Rectal smooth muscle tissue (tissue), 1 donor: Measurements from ENCODE around the gene PLCB1.

Experiments used
- H3K27ac ChIP-seq: one replicate; pipeline ENCODE4 v1.7.0; 2013; ENCODE audit warnings: low read depth, low read length, inconsistent platforms
- H3K27me3 ChIP-seq: one replicate; pipeline ENCODE4 v1.7.0; 2013; ENCODE audit warnings: low read length; ENCODE audit not compliant: control insufficient read depth, insufficient read depth
- H3K36me3 ChIP-seq: one replicate; pipeline ENCODE4 v1.7.0; 2013; ENCODE audit warnings: low read length; ENCODE audit not compliant: control insufficient read depth, insufficient read depth
- H3K4me1 ChIP-seq: one replicate; pipeline ENCODE4 v1.7.0; 2013; ENCODE audit warnings: low read length; ENCODE audit not compliant: control insufficient read depth, insufficient read depth
- H3K4me3 ChIP-seq: one replicate; pipeline ENCODE4 v1.7.0; 2013; ENCODE audit warnings: low read length
- H3K9ac ChIP-seq: one replicate; pipeline ENCODE4 v1.7.0; 2013; ENCODE audit warnings: low read length

The PLCB1 gene

GRCh38 chr20:8310618-8311017, 178.6 kb downstream of the PLCB1 start:
- Histone ChIP-seq H3K27me3 (no peaks in the 10 kb centered on the region), H3K36me3 (no peaks in the 10 kb centered on the region), H3K27ac (no peak overlapping the region)

GRCh38 chr20:8313073-8313472, 181.0 kb downstream of the PLCB1 start:
- Histone ChIP-seq H3K27ac (no peak overlapping the region), H3K36me3 (no peaks in the 10 kb centered on the region), H3K27me3 (no peaks in the 10 kb centered on the region), H3K4me1 (peaks cover 2% of the 10 kb centered on the region), H3K9ac (no peak overlapping the region), H3K4me3 (no peak overlapping the region)

More at GRCh38 chr20:8310618-8311017, 178.6 kb downstream of the PLCB1 start:
- H3K4me1 ChIP-seq: peaks cover 2% of the 10 kb centered on the region
- H3K4me3 ChIP-seq: no peak overlapping the region
- no peak overlapping the region for H3K9ac ChIP-seq

- H3K36me3 ChIP-seq: no peaks in the 10 kb centered on the region
- H3K27me3 ChIP-seq: no peaks in the 10 kb centered on the region
- H3K4me1 ChIP-seq: no peaks in the 10 kb centered on the region
- no peak overlapping the region for H3K27ac ChIP-seq
- no peak overlapping the region for H3K9ac ChIP-seq
- H3K4me3 ChIP-seq: no peak overlapping the region
These were observed 183.8 kb downstream of the PLCB1 start for GRCh38 chr20:8315639-8316573.

GRCh38 chr20:8317448-8317847, 185.4 kb downstream of the PLCB1 start:
- Histone ChIP-seq H3K4me1 (no peaks in the 10 kb centered on the region), H3K27me3 (no peaks in the 10 kb centered on the region), H3K9ac (no peak overlapping the region), H3K4me3 (no peak overlapping the region), H3K36me3 (no peaks in the 10 kb centered on the region), H3K27ac (no peak overlapping the region)

- H3K4me3 ChIP-seq: no peak overlapping the region
- H3K9ac ChIP-seq: no peak overlapping the region
- H3K27ac ChIP-seq: no peak overlapping the region
- no peaks in the 10 kb centered on the region for H3K27me3 ChIP-seq
- no peaks in the 10 kb centered on the region for H3K36me3 ChIP-seq
- no peaks in the 10 kb centered on the region for H3K4me1 ChIP-seq
These were observed 187.0 kb downstream of the PLCB1 start for GRCh38 chr20:8318965-8319625.

GRCh38 chr20:8320306-8320705, 188.2 kb downstream of the PLCB1 start:
- H3K9ac ChIP-seq: no peak overlapping the region
- no peaks in the 10 kb centered on the region for H3K36me3 ChIP-seq
- no peak overlapping the region for H3K27ac ChIP-seq
- no peaks in the 10 kb centered on the region for H3K27me3 ChIP-seq
- H3K4me1 ChIP-seq: no peaks in the 10 kb centered on the region
- H3K4me3 ChIP-seq: no peak overlapping the region

GRCh38 chr20:8321001-8321400, 188.9 kb downstream of the PLCB1 start:
- no peak overlapping the region for H3K27ac ChIP-seq
- no peaks in the 10 kb centered on the region for H3K36me3 ChIP-seq
- no peaks in the 10 kb centered on the region for H3K27me3 ChIP-seq
- no peaks in the 10 kb centered on the region for H3K4me1 ChIP-seq
- no peak overlapping the region for H3K9ac ChIP-seq
- no peak overlapping the region for H3K4me3 ChIP-seq

GRCh38 chr20:8322662-8323217, 190.7 kb downstream of the PLCB1 start:
- Histone ChIP-seq H3K27me3 (no peaks in the 10 kb centered on the region), H3K4me3 (no peak overlapping the region), H3K36me3 (no peaks in the 10 kb centered on the region), H3K27ac (no peak overlapping the region), H3K4me1 (no peaks in the 10 kb centered on the region), H3K9ac (no peak overlapping the region)

GRCh38 chr20:8326191-8326590, 194.1 kb downstream of the PLCB1 start:
- Histone ChIP-seq H3K36me3 (no peaks in the 10 kb centered on the region), H3K27ac (no peak overlapping the region), H3K27me3 (no peaks in the 10 kb centered on the region)

GRCh38 chr20:8326899-8327298, 194.8 kb downstream of the PLCB1 start:
- Histone ChIP-seq H3K9ac (no peak overlapping the region), H3K4me1 (no peaks in the 10 kb centered on the region), H3K4me3 (no peak overlapping the region), H3K36me3 (no peaks in the 10 kb centered on the region), H3K27me3 (no peaks in the 10 kb centered on the region), H3K27ac (no peak overlapping the region)

More at GRCh38 chr20:8326191-8326590, 194.1 kb downstream of the PLCB1 start:
- Histone ChIP-seq H3K9ac (no peak overlapping the region), H3K4me1 (no peaks in the 10 kb centered on the region), H3K4me3 (no peak overlapping the region)

GRCh38 chr20:8328189-8328588, 196.1 kb downstream of the PLCB1 start:
- H3K36me3 ChIP-seq: no peaks in the 10 kb centered on the region

GRCh38 chr20:8330319-8330784, 198.3 kb downstream of the PLCB1 start:
- H3K27me3 ChIP-seq: no peaks in the 10 kb centered on the region
- H3K36me3 ChIP-seq: no peaks in the 10 kb centered on the region
- H3K4me1 ChIP-seq: no peaks in the 10 kb centered on the region
- no peak overlapping the region for H3K9ac ChIP-seq
- H3K4me3 ChIP-seq: no peak overlapping the region
- no peak overlapping the region for H3K27ac ChIP-seq

More at GRCh38 chr20:8328189-8328588, 196.1 kb downstream of the PLCB1 start:
- Histone ChIP-seq H3K4me1 (no peaks in the 10 kb centered on the region), H3K4me3 (no peak overlapping the region), H3K9ac (no peak overlapping the region), H3K27ac (no peak overlapping the region), H3K27me3 (no peaks in the 10 kb centered on the region)
